ENCODE data around the gene RBPMS2.
"Not testable (repeated sequence)": the region's sequence is repeated elsewhere in the genome, so short reads cannot be mapped to it uniquely, and the experiment has no call there.

RBPMS2 gene

GRCh38 chr15:64775551-64776401 lies at the start of gene RBPMS2:
TSS of gene RBPMS2 (minus strand) at chr15:64775589. CDS start at chr15:64775319, 270 bp downstream.
- DNase-seq = no peak

- DNase-seq = no peak
These were observed 49.6 kb upstream of the RBPMS2 start for GRCh38 chr15:64824929-64825430.

GRCh38 chr15:64816452-64816851 lies 41.1 kb upstream of the RBPMS2 start:
- no peak for DNase-seq

- not testable (repeated sequence) for DNase-seq
These were observed 39.6 kb upstream of the RBPMS2 start for GRCh38 chr15:64814965-64815364.

- not testable (repeated sequence) for DNase-seq
These were observed 38.9 kb upstream of the RBPMS2 start for GRCh38 chr15:64814283-64814682.

GRCh38 chr15:64813075-64813474 lies 37.7 kb upstream of the RBPMS2 start:
- DNase-seq = no peak

GRCh38 chr15:64810497-64811326 lies 35.3 kb upstream of the RBPMS2 start:
- DNase-seq = no peak

GRCh38 chr15:64809649-64810496 lies 34.5 kb upstream of the RBPMS2 start:
- DNase-seq = no peak

GRCh38 chr15:64808785-64809453 lies 33.5 kb upstream of the RBPMS2 start:
- no peak for DNase-seq

- DNase-seq = no peak
These were observed 32.4 kb upstream of the RBPMS2 start for GRCh38 chr15:64807751-64808222.

- no peak for DNase-seq
These were observed 31.8 kb upstream of the RBPMS2 start for GRCh38 chr15:64807051-64807749.

GRCh38 chr15:64806509-64806908 lies 31.1 kb upstream of the RBPMS2 start:
- no peak for DNase-seq

GRCh38 chr15:64804619-64805018 lies 29.2 kb upstream of the RBPMS2 start:
- DNase-seq = no peak

- no peak for DNase-seq
These were observed 28.1 kb upstream of the RBPMS2 start for GRCh38 chr15:64803526-64803925.

- DNase-seq = no peak
These were observed 25.1 kb upstream of the RBPMS2 start for GRCh38 chr15:64800476-64800875.

- DNase-seq = not testable (repeated sequence)
These were observed 23.5 kb upstream of the RBPMS2 start for GRCh38 chr15:64798905-64799304.

- DNase-seq = not testable (repeated sequence)
These were observed 20.5 kb upstream of the RBPMS2 start for GRCh38 chr15:64795921-64796320.

- DNase-seq = not testable (repeated sequence)
These were observed 19.9 kb upstream of the RBPMS2 start for GRCh38 chr15:64795299-64795698.

- DNase-seq = no peak
These were observed 16.9 kb upstream of the RBPMS2 start for GRCh38 chr15:64792282-64792681.

GRCh38 chr15:64791401-64791800 lies 16.0 kb upstream of the RBPMS2 start:
- DNase-seq = no peak

- DNase-seq = no peak
These were observed 8.4 kb upstream of the RBPMS2 start for GRCh38 chr15:64783796-64784195.

Measured in DMS153 (cell line).